ENCODE measurements around the gene ALOX5. TPM values are rescaled to one million over a fixed set of nuclear protein-coding genes. Genes with fewer than 3 reads are reported as not detected.

Gene ALOX5
- total RNA-seq, 4 donors from 2014 or later = 40.6 to 153 (median 78.0) TPM

DNA sequence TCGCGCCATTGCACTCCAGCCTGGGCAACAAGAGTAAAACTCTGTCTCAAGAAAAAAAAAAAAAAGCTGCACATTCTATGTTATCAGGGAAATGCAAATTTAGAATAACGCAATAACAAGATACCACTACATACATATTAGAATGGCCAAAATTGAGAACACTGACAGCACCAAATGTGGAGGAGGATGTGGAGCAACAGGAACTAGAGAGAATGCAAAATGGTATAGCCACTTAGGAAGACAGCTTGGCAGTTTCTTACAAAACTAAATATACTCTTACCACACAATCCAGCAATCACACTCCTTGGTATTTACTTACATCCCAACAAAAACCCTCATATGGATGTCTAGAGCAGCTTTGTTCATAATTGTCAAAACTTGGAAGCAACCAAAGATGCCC lies 76.8 kb downstream of the ALOX5 start:
- ATAC-seq (ENCODE audit: low FRiP score) (no peak), DNase-seq (ENCODE audit: low spot score) (no peak)
- TF ChIP-seq, protein P1, sequence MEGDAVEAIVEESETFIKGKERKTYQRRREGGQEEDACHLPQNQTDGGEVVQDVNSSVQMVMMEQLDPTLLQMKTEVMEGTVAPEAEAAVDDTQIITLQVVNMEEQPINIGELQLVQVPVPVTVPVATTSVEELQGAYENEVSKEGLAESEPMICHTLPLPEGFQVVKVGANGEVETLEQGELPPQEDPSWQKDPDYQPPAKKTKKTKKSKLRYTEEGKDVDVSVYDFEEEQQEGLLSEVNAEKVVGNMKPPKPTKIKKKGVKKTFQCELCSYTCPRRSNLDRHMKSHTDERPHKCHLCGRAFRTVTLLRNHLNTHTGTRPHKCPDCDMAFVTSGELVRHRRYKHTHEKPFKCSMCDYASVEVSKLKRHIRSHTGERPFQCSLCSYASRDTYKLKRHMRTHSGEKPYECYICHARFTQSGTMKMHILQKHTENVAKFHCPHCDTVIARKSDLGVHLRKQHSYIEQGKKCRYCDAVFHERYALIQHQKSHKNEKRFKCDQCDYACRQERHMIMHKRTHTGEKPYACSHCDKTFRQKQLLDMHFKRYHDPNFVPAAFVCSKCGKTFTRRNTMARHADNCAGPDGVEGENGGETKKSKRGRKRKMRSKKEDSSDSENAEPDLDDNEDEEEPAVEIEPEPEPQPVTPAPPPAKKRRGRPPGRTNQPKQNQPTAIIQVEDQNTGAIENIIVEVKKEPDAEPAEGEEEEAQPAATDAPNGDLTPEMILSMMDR (IDR thresholded peaks at IDR 0.05) = no peak

- TF ChIP-seq, protein P1 (IDR thresholded peaks at IDR 0.05) = no peak
- DNase-seq (ENCODE audit: low spot score) (no peak), ATAC-seq (ENCODE audit: low FRiP score) (no peak)
These were observed 77.4 kb downstream of the ALOX5 start for GRCh38 chr10:45451407-45451806.

DNA sequence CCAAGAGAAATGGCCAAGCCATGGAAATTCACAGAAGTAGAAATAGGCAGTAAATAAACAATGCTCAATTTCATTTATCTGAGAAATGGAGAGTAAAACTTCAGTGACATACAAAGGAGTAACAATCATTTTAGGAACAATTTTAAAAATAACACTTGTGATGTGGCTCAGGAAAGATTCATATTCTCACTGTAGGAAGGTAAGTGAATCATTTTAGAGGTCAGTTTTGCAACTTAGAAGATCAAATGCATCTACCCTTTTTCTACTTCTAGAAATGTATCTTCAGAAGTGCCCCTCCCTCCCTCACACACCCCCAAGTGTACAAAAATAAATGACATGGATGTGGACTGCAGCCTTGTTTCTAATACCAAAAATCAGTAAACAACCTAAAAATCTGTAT lies 78.3 kb downstream of the ALOX5 start:
- no peak for ATAC-seq (ENCODE audit: low FRiP score)
- TF ChIP-seq, protein P1 (IDR thresholded peaks at IDR 0.05) = no peak

DNA sequence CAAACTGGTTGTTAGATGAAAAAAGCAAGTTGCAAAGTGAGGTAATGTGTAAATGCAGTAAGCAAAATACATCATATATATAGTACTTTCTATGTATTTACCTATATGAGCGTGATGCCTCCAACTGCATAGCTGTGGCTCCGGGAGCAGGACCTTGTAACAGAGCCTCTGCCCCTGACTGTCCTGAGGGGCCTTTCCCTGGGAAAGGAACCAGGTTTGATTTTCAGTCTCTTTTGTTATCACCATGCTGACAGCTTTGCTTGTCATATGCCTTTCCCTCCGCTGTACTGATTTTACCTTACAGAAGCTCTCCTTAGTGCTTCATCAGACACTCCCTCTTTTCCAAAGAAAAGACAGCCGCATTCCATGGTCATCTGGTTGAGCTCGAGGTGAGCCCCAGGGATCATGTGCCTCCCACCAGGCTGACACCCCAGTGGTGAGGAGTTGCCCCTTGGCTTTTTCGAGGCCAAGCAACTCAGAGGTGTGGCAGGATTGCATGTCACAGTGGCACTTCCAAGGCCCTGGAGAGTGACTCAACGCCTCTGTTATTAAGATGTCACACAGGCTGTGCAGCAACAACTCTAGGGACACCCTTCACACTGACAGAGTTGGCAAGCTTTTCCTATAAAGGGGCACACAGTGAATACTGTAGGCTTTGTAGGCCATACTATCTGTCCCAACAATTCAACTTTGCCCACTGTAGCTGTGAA lies 78.9 kb downstream of the ALOX5 start:
- DNase-seq (ENCODE audit: low spot score) (no peak), ATAC-seq (ENCODE audit: low FRiP score) (no peak)
- TF ChIP-seq, protein P1 (IDR thresholded peaks at IDR 0.05) = no peak

More for the DNA sequence above, 78.3 kb downstream of the ALOX5 start:
- no peak for DNase-seq (ENCODE audit: low spot score)

DNA sequence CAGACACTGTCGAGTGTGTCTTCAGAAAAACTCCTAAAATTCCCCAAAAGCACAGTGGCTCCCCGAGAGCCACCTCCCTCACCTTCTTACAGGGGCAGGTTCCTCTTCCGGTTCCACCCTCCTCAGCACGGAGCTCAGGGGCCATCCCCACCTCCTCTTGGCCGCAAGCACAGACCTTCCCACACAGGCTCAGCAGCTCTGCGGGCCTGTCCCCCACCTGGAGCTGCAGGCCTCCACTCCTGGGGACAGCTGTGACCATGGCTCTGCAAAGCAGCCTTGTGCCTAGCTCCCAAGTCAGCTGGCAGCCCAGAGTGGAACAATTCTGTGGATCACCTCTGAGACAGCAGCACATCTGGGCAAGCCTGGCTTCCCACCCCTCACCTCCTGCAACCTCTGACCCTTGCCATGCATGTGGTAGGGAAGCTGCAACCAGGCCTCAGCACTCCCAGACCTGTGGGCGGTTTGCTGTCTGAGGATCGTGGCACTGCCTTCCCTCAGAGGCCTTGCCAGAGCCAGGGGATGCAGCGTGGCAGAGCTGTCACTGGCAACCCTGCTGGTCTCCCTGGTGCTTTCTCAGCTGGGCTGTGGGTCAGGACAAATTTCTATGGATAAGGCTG lies 79.7 kb downstream of the ALOX5 start:
- TF ChIP-seq, protein P1 (IDR thresholded peaks at IDR 0.05) = no peak
- ATAC-seq (ENCODE audit: low FRiP score) (no peak), DNase-seq (ENCODE audit: low spot score) (no peak)

- ATAC-seq (ENCODE audit: low FRiP score) = no peak
- TF ChIP-seq, protein P1 (IDR thresholded peaks at IDR 0.05) = no peak
These were observed 80.2 kb downstream of the ALOX5 start for GRCh38 chr10:45454262-45454661.

DNA sequence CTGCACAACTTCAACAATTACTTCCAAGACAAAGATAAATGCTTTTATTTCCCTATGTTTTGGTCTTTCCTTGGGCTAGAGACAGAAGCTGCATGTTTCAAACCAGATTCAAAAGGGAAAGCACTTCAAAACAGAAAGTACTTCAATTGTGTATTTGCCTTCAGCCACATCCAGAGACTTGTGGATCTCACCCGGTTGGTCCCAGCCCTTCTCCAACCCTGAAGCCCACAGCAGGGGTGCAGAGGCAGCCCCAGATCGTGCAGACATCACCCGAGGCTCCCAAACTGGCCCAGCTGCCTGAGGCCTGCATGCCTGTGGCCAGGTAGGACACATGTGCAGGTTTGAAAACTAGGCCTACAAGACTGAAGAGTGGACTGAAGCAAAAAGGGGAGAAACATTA lies 80.8 kb downstream of the ALOX5 start:
- no peak for ATAC-seq (ENCODE audit: low FRiP score)
- DNase-seq (ENCODE audit: low spot score) = no peak
- TF ChIP-seq, protein P1 (IDR thresholded peaks at IDR 0.05) = no peak

More at GRCh38 chr10:45454262-45454661, 80.2 kb downstream of the ALOX5 start:
- no peak for DNase-seq (ENCODE audit: low spot score)
